ENCODE measurements around the gene HOOK1.
"Not testable (repeated sequence)": the region's sequence is repeated elsewhere in the genome, so short reads cannot be mapped to it uniquely, and the experiment has no call there.

The HOOK1 gene

DNA sequence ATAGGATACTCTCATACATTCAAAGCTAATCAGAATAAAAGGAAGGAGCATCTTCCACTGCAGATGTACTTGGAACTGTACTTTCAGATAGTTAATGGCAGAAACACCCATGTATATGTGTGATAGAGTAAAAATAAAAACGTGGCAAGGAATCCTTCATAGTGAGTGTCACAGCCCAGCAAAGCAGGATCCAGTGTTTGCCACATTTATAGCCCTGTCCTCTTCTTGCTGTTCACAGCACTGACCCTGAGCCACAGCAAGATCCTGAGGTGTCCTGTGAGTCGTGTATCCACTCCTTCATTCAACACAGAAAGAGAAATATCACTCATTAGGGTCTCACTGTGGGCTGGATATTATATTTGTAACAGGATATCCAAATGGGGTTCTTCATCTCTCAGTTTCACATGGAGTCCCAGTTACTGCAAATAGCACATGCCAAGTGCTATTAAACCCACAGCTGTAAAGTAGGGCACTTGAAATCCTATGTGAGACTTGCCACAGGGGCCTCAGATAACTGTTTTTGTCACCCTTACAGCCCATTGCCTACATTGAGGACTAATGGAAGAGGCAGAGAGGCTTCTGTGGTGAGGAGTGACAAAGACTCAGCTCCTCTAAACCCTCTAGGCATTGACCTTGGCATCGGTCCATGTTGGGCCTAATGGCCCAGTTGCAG is 70.5 kb downstream of the HOOK1 start:
- no peak for DNase-seq (ENCODE audit: low read depth in 3 of 3)

GRCh38 chr1:59892841-59893811 is 78.4 kb downstream of the HOOK1 start:
- no peak for DNase-seq (ENCODE audit: low read depth in 3 of 3)

GRCh38 chr1:59897165-59897564 is 82.4 kb downstream of the HOOK1 start:
- DNase-seq (ENCODE audit: low read depth in 3 of 3): no peak

DNA sequence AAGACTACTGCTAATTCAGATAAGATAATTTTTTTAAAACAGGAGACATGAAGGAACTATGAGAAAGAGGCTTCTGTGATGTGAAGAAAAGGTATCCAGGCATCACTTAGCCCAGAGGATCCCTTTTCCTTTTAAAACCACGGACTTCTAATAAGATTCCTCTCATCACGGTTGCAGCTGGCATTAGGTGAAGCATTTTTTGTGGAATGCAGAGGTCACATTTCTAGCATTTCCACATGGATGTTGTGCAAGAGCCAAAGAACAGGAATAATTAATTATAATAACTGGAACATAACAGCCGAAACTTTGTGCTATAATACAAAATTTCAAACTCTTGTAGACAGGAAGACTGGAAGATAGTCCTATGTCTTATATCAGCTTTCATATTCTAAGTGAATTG is 84.2 kb downstream of the HOOK1 start:
- DNase-seq (ENCODE audit: low read depth in 3 of 3): no peak

DNA sequence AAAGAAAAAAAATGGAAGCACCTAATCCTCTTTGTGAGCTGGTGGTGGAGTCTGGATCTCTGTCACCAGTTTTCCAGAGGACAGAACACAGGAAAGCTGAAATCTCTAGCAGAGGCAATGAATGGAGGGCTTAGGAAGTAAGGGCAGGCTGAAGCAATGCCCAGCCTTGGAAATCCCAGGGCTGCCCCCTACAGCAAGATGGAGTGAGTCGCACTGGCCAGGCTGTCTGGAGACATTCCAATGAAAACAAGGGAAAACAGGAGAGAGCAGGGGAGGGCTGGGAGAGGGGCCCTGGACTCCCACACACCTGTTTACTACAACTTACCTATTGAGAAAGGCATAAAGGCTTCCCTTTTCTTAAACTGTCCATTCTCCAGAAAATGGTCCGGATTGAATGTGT is 85.9 kb downstream of the HOOK1 start:
- DNase-seq (ENCODE audit: low read depth in 3 of 3): no peak

- no peak for DNase-seq (ENCODE audit: low read depth in 3 of 3)
Observed at GRCh38 chr1:59901770-59902388, 87.1 kb downstream of the HOOK1 start.

- no peak for DNase-seq (ENCODE audit: low read depth in 3 of 3)
Observed at GRCh38 chr1:59903141-59903754, 88.5 kb downstream of the HOOK1 start.

DNA sequence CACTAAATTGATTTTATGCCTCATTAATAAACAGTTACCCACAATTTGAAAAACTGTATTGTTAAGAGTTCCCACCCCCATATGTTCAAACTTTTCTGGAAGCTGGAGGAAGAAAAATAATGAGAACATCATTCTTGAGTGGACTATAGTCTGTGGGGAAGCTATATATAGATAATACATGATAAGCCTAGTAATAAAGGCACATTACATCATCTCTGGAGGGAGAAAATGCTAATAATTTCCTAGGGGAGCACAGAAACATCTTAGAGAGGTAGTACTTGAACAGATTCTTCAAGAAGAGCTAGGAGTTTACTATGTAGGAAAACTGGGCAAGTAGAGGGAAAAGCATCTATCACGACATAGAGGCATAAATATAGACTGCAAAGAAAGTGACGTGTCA is 92.2 kb downstream of the HOOK1 start:
- DNase-seq (ENCODE audit: low read depth in 3 of 3): no peak

- no peak for DNase-seq (ENCODE audit: low read depth in 3 of 3)
Observed at GRCh38 chr1:59908084-59908483, 93.3 kb downstream of the HOOK1 start.

DNA sequence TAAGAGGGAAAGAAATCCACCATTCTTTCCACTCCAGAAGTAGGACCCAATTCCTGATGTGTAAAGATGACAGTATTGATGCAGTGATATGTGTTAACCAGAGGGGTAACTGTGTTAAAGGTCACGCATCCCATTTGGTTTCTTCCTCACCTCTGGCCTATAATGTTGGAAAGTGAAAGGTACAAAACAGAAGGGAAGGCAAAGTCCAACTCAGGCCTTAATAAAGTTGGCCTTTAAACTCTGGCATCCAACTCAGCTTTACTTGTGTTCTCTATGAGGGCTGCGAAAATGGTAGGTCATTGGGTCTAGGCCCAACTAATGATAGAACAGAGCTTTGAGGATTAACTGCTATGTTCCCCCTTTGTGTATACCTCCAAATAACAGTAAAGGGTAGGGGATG is 93.9 kb downstream of the HOOK1 start:
- no peak for DNase-seq (ENCODE audit: low read depth in 3 of 3)

DNA sequence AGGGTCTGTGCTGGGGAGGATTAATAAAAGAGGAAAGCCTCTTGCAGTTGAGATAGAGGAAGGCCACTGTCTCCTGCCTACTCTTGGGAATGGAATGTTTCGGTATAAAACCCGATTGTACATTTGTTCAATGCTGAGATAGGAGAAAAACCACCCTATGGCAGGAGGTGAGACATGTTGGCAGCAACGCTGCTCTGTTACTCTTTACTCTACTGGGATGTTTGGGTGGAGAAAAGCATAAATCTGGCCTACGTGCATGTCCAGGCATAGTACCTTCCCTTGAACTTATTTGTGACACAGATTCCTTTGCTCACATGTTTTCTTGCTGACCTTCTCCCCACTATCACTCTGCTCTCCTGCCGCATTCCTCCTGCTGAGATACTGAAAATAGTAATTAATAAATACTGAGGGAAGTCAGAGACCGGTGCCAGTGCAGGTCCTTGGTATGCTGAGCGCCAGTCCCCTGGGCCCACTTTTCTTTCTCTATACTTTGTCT is 100.1 kb downstream of the HOOK1 start:
- not testable (repeated sequence) for DNase-seq (ENCODE audit: low read depth in 3 of 3)

DNA sequence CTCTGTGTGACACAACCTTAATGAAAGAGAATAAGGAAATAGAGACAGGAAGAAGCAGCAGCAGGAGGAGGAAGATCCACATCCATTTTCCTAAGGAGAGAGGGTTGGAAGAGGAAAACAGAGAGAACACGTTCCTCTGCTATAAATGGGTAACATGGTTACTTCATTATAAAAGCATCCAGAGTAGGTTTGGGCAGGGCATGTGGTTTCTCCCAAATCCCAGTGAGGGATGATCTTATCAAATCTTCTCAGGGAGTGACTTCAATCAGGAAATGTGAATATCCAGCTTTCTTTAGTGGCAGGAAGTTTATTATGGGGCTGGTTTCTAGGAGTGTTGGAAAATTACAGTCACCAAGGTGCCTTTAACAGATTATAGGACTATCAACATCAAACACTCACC is 100.8 kb downstream of the HOOK1 start:
- no peak for DNase-seq (ENCODE audit: low read depth in 3 of 3)

DNA sequence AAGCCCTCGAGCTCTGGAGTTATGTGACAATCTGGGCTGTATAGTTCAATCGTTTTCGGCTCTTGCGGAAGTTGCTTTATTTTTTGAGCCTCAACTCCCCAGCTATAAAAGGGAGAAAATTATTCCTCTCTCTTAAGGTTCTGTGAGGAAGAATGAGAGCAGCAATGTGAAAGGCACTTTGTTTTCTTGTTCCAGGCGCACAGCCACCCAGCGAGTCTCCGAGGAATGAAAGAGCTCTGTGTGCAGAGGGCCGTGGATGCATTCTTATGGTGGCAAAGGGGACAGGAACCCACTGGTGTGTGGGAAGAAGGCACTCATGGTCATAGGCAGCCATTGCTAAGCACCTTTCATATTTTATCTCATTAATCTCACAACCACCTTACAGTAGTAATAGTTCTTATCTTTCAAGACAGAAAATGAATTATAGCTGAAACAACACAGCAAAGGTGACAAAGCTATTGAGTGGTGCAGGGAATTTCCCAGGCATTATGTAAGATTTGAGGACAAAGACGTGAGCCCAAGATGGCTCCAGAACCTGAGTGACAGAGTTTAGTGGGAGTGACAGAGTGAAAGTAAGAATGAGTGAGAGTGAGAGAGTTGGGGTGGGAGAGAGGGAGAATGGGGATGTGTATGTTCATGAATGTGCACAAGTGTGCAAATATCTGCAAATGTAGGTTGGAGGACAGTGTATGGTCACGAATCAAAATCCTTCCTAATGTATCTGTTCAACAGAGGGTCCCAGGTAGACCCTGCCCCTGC is 102.5 kb downstream of the HOOK1 start:
- DNase-seq (ENCODE audit: low read depth in 3 of 3): no peak

DNA sequence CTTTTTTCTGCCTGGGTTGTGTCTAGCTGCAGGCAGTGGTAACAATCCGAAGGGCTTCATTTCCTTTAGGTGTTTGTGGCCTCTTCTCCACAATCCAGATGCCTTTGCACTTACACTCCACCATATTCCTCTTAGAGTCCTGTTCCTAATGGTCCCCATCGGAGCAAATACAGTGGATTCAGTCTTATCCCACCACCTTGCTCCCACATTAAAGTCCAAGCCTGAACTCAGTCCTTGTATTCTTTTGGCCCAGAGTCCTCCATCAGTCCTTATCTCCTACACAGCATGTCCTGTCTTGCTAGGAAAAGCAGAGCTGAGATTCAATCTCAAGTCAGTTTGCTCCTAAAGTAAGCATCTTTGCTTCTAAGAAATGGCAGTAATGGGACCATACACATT is 103.0 kb downstream of the HOOK1 start:
- no peak for DNase-seq (ENCODE audit: low read depth in 3 of 3)

DNA sequence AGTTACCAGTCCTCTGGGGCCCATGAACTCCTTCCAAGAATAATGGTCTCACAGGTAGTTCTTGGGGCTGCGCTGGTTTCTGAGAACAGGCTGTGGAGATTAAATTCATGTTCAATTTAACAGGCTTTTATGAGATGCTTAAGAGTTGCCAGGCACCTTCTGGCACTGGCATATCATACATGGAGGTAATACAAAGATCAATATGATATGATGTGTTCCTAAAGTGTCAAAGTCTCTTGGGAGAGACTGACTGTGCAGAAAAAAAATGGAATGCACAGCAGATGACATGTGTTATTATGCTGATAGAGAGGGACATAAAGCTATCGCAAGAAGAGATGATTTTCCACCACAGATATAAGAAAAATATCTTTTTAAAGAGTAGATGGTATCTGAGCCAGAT is 105.0 kb downstream of the HOOK1 start:
- DNase-seq (ENCODE audit: low read depth in 3 of 3): no peak

DNA sequence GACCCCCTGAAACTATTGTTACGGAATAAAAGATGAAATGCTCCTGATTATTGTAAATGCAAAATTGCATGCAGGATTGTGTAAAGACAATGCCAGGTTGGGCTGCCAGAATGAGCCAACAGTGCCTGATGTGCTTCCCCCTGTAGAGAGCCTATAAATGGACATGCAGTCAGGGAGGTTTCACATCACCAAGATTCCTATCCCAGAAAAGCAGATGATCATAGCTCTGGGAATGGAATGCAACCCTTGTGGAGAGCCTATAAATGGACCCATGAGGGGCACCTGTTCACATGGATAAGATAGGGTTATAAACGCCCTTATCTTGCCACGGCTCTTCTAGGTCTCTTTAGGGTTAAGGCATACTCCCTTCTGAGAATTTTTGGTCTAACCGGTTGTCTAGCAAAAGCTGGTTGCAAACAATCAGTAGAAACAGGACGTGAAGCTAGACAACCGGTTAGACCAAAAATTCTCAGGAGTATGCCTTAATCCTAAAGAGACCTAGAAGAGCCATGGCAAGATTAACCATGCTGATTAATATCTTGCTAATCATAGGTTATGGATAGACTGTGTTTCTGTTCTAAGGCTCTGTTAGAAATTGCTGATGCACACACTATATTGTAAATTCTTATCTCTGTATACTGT is 106.6 kb downstream of the HOOK1 start:
- not testable (repeated sequence) for DNase-seq (ENCODE audit: low read depth in 3 of 3)

DNA sequence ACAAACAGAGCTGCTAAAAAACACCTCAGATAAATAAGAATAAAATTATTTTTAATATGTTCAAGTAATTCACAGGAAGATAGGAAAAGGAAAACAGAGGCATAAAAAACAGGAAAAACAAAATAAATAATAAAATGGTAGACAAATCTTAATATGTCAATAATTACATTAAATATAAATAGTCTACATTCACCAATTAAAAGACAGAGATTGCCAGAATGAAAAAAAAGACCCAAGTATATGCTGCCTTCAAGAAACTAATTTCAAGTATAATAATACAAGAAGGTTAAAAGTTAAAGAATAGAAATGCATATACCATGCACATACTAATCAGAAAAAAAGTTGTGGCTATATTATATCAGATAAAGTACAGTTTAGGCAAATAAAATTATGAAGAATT is 109.9 kb downstream of the HOOK1 start:
- DNase-seq (ENCODE audit: low read depth in 3 of 3): no peak
